ENCODE measurements around the gene SLC5A1. TPM values are rescaled to one million over a fixed set of nuclear protein-coding genes. Genes with fewer than 3 reads are reported as not detected.

SLC5A1 gene
- total RNA-seq, 2 experiments from 2014 or later: not detected

- no peaks in the 10 kb centered on the region for H3K36me3 Mint-ChIP-seq (ENCODE audit: low read depth)
- no peaks in the 10 kb centered on the region for H3K9me3 Mint-ChIP-seq
- H3K27ac Mint-ChIP-seq: no peak overlapping the region
- CTCF ChIA-PET: interaction anchor here (0.6 to 8.0 kb wide), 6 partner anchors 8 to 109 kb away, joined by 3 to 89 read pairs (median 4); no protein-coding TSS in a partner anchor
- H3K4me1 Mint-ChIP-seq (ENCODE audit: low read depth): no peaks in the 10 kb centered on the region
- intact Hi-C loops (cut with micrococcal nuclease): no loop called here
- H3K4me3 Mint-ChIP-seq: no peak overlapping the region
- H3K27me3 Mint-ChIP-seq (ENCODE audit: low read depth): peaks cover 7% of the 10 kb centered on the region
- DNase-seq: no peak
Observed at GRCh38 chr22:32079130-32080089, 36.3 kb downstream of the SLC5A1 start.

- Mint-ChIP-seq H3K36me3 (ENCODE audit: low read depth) (no peaks in the 10 kb centered on the region), H3K27me3 (ENCODE audit: low read depth) (no peaks in the 10 kb centered on the region), H3K4me1 (ENCODE audit: low read depth) (no peaks in the 10 kb centered on the region), H3K27ac (no peak overlapping the region), H3K4me3 (no peak overlapping the region), H3K9me3 (no peaks in the 10 kb centered on the region)
- DNase-seq: peak; percentile 51
- intact Hi-C loops (cut with micrococcal nuclease): loop anchor here (1.0 kb wide), 2 partner anchors 104 to 416 kb away; no protein-coding TSS in a partner anchor
- CTCF ChIA-PET: interaction anchor here (0.7 to 8.0 kb wide), 9 partner anchors 9 to 344 kb away, joined by 3 to 89 read pairs (median 4); no protein-coding TSS in a partner anchor
Observed at GRCh38 chr22:32080904-32081303, 37.8 kb downstream of the SLC5A1 start.

DNA sequence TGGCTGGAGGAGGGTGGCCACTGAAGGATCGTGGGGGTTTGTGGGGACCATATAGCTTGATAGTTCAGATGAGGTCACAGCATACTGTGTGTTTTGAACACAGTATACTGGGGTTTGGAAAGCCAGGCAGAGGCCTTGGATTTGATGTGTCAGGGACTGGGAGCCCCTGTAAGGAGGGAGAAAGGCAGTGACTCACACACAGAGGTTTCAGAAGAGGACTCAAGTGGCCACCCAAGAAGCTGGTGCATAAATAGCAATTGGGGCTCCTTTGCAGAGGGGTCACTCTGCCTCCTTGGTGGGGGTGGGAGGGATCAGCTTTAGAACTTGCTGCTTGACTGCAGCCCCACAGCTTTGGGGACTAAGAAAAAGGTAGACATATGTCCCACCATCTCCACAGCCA is 39.3 kb downstream of the SLC5A1 start:
- CTCF ChIA-PET: interaction anchor here (1.3 to 8.0 kb wide), 3 partner anchors 104 to 112 kb away, joined by 6 to 89 read pairs (median 6); no protein-coding TSS in a partner anchor
- Mint-ChIP-seq H3K4me3 (no peak overlapping the region), H3K36me3 (ENCODE audit: low read depth) (no peaks in the 10 kb centered on the region), H3K27ac (no peak overlapping the region), H3K9me3 (no peaks in the 10 kb centered on the region), H3K27me3 (ENCODE audit: low read depth) (peaks cover 8% of the 10 kb centered on the region), H3K4me1 (ENCODE audit: low read depth) (no peaks in the 10 kb centered on the region)
- DNase-seq: no peak
- intact Hi-C loops (cut with micrococcal nuclease): no loop called here

- Mint-ChIP-seq H3K27ac (no peak overlapping the region), H3K27me3 (ENCODE audit: low read depth) (peaks cover 11% of the 10 kb centered on the region), H3K4me3 (no peak overlapping the region), H3K9me3 (no peaks in the 10 kb centered on the region), H3K36me3 (ENCODE audit: low read depth) (no peaks in the 10 kb centered on the region), H3K4me1 (ENCODE audit: low read depth) (no peaks in the 10 kb centered on the region)
- intact Hi-C loops (cut with micrococcal nuclease): no loop called here
- CTCF ChIA-PET: interaction anchor here (8.0 kb wide), 1 partner anchor 105 kb away, joined by 89 read pairs; no protein-coding TSS in a partner anchor
- DNase-seq: no peak
Observed at GRCh38 chr22:32083000-32083399, 39.9 kb downstream of the SLC5A1 start.

DNA sequence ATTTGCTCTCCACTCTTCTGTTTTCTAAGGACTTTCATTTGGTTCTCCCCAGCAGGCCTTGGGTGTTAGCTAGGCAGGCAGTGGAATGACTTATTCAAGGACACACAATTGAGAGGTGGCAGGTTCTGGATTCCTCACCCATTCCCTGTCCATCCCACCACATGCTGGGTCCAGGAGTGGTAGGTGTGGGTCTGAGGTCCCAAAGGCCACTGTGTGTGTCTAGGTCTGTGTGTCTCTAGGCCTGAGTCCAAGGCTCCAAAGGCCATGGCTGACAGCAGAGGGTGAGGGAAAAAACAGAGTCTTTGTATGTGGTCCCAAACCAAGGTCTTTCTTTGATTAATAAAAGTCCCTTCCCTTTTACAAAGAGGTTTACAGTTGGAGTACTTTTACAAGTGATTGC is 40.8 kb downstream of the SLC5A1 start:
- Mint-ChIP-seq H3K9me3 (no peaks in the 10 kb centered on the region), H3K4me1 (ENCODE audit: low read depth) (no peaks in the 10 kb centered on the region), H3K27me3 (ENCODE audit: low read depth) (peaks cover 14% of the 10 kb centered on the region), H3K36me3 (ENCODE audit: low read depth) (no peaks in the 10 kb centered on the region), H3K4me3 (no peak overlapping the region), H3K27ac (no peak overlapping the region)
- CTCF ChIA-PET: interaction anchor here (8.0 kb wide), 1 partner anchor 106 kb away, joined by 89 read pairs; no protein-coding TSS in a partner anchor
- no peak for DNase-seq
- intact Hi-C loops (cut with micrococcal nuclease): no loop called here

- Mint-ChIP-seq H3K36me3 (ENCODE audit: low read depth) (no peaks in the 10 kb centered on the region), H3K9me3 (no peaks in the 10 kb centered on the region), H3K4me3 (no peak overlapping the region), H3K27me3 (ENCODE audit: low read depth) (peaks cover 14% of the 10 kb centered on the region), H3K27ac (no peak overlapping the region), H3K4me1 (ENCODE audit: low read depth) (no peaks in the 10 kb centered on the region)
- intact Hi-C loops (cut with micrococcal nuclease): no loop called here
- no peak for DNase-seq
- CTCF ChIA-PET: no interaction called here
Observed at GRCh38 chr22:32088084-32088483, 45.0 kb downstream of the SLC5A1 start.

- DNase-seq: no peak
- H3K4me1 Mint-ChIP-seq (ENCODE audit: low read depth): peaks cover 11% of the 10 kb centered on the region
- intact Hi-C loops (cut with micrococcal nuclease): no loop called here
- CTCF ChIA-PET: no interaction called here
- no peak overlapping the region for H3K4me3 Mint-ChIP-seq
- H3K9me3 Mint-ChIP-seq: no peaks in the 10 kb centered on the region
- H3K27ac Mint-ChIP-seq: no peak overlapping the region
- no peaks in the 10 kb centered on the region for H3K27me3 Mint-ChIP-seq (ENCODE audit: low read depth)
- H3K36me3 Mint-ChIP-seq (ENCODE audit: low read depth): no peaks in the 10 kb centered on the region
Observed at GRCh38 chr22:32097018-32097417, 54.0 kb downstream of the SLC5A1 start.

DNA sequence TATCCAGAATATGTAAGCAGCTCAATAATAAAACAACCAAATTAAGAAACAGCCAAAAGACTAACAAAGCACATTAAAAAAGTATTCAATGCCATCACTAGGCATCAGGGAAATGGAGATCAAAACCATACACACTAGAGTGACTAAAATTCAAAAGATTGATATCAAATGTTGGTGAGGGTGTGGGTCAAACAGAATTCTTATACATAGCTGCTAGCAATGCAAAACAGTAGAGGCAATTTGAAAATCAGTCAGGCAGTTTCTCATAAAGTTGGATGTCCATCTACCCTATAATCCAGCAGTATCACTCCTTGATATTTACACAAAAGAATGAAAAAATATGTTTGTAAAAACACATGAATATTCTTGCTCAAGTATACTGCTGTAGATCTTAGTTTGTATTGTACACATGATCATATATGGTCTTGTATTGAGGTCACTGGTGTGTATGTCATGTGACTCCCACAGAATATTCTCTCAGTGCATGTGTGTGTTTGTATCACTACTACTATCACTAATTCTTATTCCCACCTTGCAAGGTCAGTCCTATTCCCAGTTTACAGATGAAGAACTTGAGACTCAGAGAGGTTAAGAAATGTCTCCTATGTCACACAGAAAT is 54.9 kb downstream of the SLC5A1 start:
- intact Hi-C loops (cut with micrococcal nuclease): no loop called here
- H3K4me3 Mint-ChIP-seq: no peak overlapping the region
- CTCF ChIA-PET: no interaction called here
- DNase-seq: no peak
- no peaks in the 10 kb centered on the region for H3K27me3 Mint-ChIP-seq (ENCODE audit: low read depth)
- no peaks in the 10 kb centered on the region for H3K9me3 Mint-ChIP-seq
- peaks cover 11% of the 10 kb centered on the region for H3K4me1 Mint-ChIP-seq (ENCODE audit: low read depth)
- no peaks in the 10 kb centered on the region for H3K36me3 Mint-ChIP-seq (ENCODE audit: low read depth)
- H3K27ac Mint-ChIP-seq: no peak overlapping the region

GRCh38 chr22:32100711-32101110 is 57.6 kb downstream of the SLC5A1 start:
- CTCF ChIA-PET: no interaction called here
- Mint-ChIP-seq H3K4me3 (no peak overlapping the region), H3K27me3 (ENCODE audit: low read depth) (peaks cover 2% of the 10 kb centered on the region), H3K36me3 (ENCODE audit: low read depth) (no peaks in the 10 kb centered on the region), H3K4me1 (ENCODE audit: low read depth) (no peaks in the 10 kb centered on the region), H3K9me3 (no peaks in the 10 kb centered on the region), H3K27ac (no peak overlapping the region)
- DNase-seq: no peak
- intact Hi-C loops (cut with micrococcal nuclease): no loop called here

- H3K27me3 Mint-ChIP-seq (ENCODE audit: low read depth): peaks cover 19% of the 10 kb centered on the region
- H3K4me3 Mint-ChIP-seq: no peak overlapping the region
- H3K36me3 Mint-ChIP-seq (ENCODE audit: low read depth): no peaks in the 10 kb centered on the region
- no peak for DNase-seq
- intact Hi-C loops (cut with micrococcal nuclease): loop anchor here (1.0 to 2.0 kb wide), 3 partner anchors 104 to 370 kb away; no protein-coding TSS in a partner anchor
- no peak overlapping the region for H3K27ac Mint-ChIP-seq
- H3K4me1 Mint-ChIP-seq (ENCODE audit: low read depth): no peaks in the 10 kb centered on the region
- CTCF ChIA-PET: interaction anchor here (1.1 to 1.6 kb wide), 4 partner anchors 10 to 176 kb away, joined by 3 to 4 read pairs (median 3); no protein-coding TSS in a partner anchor
- H3K9me3 Mint-ChIP-seq: no peaks in the 10 kb centered on the region
Observed at GRCh38 chr22:32103658-32104315, 60.7 kb downstream of the SLC5A1 start.

DNA sequence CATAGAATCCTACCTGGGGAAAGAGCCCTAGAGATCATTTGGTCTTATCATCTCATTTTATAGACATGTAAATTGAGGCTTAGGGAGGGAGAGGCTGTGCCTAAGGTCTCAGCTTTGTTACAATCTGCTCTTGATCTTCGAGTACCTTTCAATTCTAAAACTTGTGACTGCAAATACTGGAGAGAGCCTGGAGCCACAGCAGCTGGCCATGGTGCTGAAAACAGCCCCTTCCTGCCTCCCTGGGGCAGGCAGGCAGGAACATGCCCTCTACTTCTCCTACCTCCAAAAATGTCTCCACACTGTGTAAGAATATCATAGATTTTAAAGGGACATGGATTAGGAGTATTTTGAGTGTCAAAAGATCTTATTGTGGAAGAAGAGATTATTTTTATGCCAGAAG is 63.9 kb downstream of the SLC5A1 start:
- Mint-ChIP-seq H3K4me1 (ENCODE audit: low read depth) (no peaks in the 10 kb centered on the region), H3K36me3 (ENCODE audit: low read depth) (no peaks in the 10 kb centered on the region), H3K27ac (no peak overlapping the region), H3K27me3 (ENCODE audit: low read depth) (peaks cover 32% of the 10 kb centered on the region), H3K9me3 (no peaks in the 10 kb centered on the region), H3K4me3 (no peak overlapping the region)
- CTCF ChIA-PET: no interaction called here
- intact Hi-C loops (cut with micrococcal nuclease): no loop called here
- peak; percentile 59 for DNase-seq

DNA sequence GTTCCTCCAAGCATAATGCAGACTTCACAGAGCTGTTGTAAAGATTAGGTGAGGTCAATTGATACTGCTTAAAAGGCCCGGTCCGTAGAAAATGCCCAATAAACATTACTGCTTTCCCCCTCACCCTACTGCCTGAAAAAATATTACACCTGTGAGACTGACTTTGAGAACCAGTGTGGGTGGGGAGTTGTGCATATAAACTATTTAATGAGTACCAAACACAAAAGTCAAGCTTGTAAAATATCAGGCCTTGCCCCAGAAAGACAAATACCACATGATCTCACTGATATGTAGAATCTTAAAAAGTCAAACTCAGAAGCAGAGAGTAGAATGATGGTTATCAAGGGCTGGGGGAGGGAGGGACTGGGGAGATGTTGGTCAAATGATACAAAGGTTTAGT is 69.3 kb downstream of the SLC5A1 start:
- no peaks in the 10 kb centered on the region for H3K9me3 Mint-ChIP-seq
- intact Hi-C loops (cut with micrococcal nuclease): no loop called here
- no peak overlapping the region for H3K27ac Mint-ChIP-seq
- peaks cover 20% of the 10 kb centered on the region for H3K27me3 Mint-ChIP-seq (ENCODE audit: low read depth)
- no peak overlapping the region for H3K4me3 Mint-ChIP-seq
- CTCF ChIA-PET: no interaction called here
- no peak for DNase-seq
- no peaks in the 10 kb centered on the region for H3K36me3 Mint-ChIP-seq (ENCODE audit: low read depth)
- H3K4me1 Mint-ChIP-seq (ENCODE audit: low read depth): no peaks in the 10 kb centered on the region
